NOMO-1 treated with dmso at 0.1 percent for 144 hours (cell line): ENCODE measurements around the gene FBN2.

Source experiments
- DNase-seq: peaks from one replicate; lab custom pipeline; 2025; ENCODE audit not compliant: unreplicated experiment; lab: John Stamatoyannopoulos, UW

The FBN2 gene

GRCh38 chr5:128216285-128216684 lies 321.8 kb downstream of the FBN2 start:
- no peak for DNase-seq

- no peak for DNase-seq
Observed at GRCh38 chr5:128213833-128214232, 324.2 kb downstream of the FBN2 start.

- peak; percentile 27 for DNase-seq
Observed at GRCh38 chr5:128213340-128213739, 324.7 kb downstream of the FBN2 start.

- DNase-seq = no peak
Observed at GRCh38 chr5:128212191-128212806, 325.7 kb downstream of the FBN2 start.

- no peak for DNase-seq
Observed at GRCh38 chr5:128208436-128208835, 329.6 kb downstream of the FBN2 start.
